PFSK-1 (cell line): ENCODE measurements around the gene CDC42BPB.

Experiments used
- FOXP2 ChIP-seq: optimal IDR thresholded peaks from 2 replicates; pipeline ENCODE3; 2011; ENCODE audit warnings: borderline replicate concordance, control low read depth, inconsistent platforms; ENCODE audit not compliant: insufficient read depth; ENCODE audit errors: extremely low read length, extremely low read depth
- POLR2AphosphoS5 ChIP-seq: IDR thresholded peaks from 2 replicates; pipeline ENCODE4 v1.6.1; 2012; ENCODE audit warnings: low read depth, mild to moderate bottlenecking, control low read depth, low read length, moderate library complexity
- REST ChIP-seq, 2 experiments: IDR thresholded peaks; 2 replicates each; pipeline versions ENCODE4 v1.6.1 to v1.8.0; 2011 to 2012; ENCODE audit warnings: low read depth in 2 of 2, low read length in 2 of 2, control low read depth in 1 of 2, inconsistent platforms in 1 of 2, mild to moderate bottlenecking in 1 of 2, moderate library complexity in 1 of 2; ENCODE audit not compliant: insufficient read depth in 1 of 2
- SIN3A ChIP-seq: IDR thresholded peaks from 2 replicates; pipeline ENCODE4 v1.6.1; 2012; ENCODE audit warnings: mild to moderate bottlenecking, low read length, moderate library complexity, borderline replicate concordance; ENCODE audit not compliant: insufficient read depth
- TAF1 ChIP-seq: IDR thresholded peaks from 2 replicates; pipeline ENCODE4 v1.6.1; 2012; ENCODE audit warnings: low read length, control low read depth, borderline replicate concordance; ENCODE audit not compliant: insufficient read depth

CDC42BPB gene

GRCh38 chr14:102897299-102898027 is 159.9 kb downstream of the CDC42BPB start:
- TF ChIP-seq SIN3A (no peak), POLR2AphosphoS5 (no peak), FOXP2 (no peak), REST (IDR thresholded peaks at IDR 0.05; ENCODE audit: insufficient read depth in 1 of 2, low read depth in 2 of 2, low read length in 2 of 2) (no peak), TAF1 (no peak)

GRCh38 chr14:102893452-102893851 is 163.9 kb downstream of the CDC42BPB start:
- no peak for TF ChIP-seq REST (IDR thresholded peaks at IDR 0.05; ENCODE audit: insufficient read depth in 1 of 2, low read depth in 2 of 2, low read length in 2 of 2)
- TF ChIP-seq POLR2AphosphoS5, result no peak
- no peak for TF ChIP-seq TAF1
- no peak for TF ChIP-seq FOXP2
- no peak for TF ChIP-seq SIN3A

- TF ChIP-seq REST (IDR thresholded peaks at IDR 0.05; ENCODE audit: insufficient read depth in 1 of 2, low read depth in 2 of 2, low read length in 2 of 2), result no peak
- TF ChIP-seq TAF1, result no peak
- no peak for TF ChIP-seq SIN3A
- TF ChIP-seq FOXP2, result no peak
- TF ChIP-seq POLR2AphosphoS5, result no peak
Observed at GRCh38 chr14:102892651-102893050, 164.7 kb downstream of the CDC42BPB start.

GRCh38 chr14:102891556-102891955 is 165.8 kb downstream of the CDC42BPB start:
- TF ChIP-seq POLR2AphosphoS5 (no peak), SIN3A (no peak), TAF1 (no peak), FOXP2 (no peak), REST (IDR thresholded peaks at IDR 0.05; ENCODE audit: insufficient read depth in 1 of 2, low read depth in 2 of 2, low read length in 2 of 2) (no peak)
